Measurements from ENCODE around the gene PDE2A. TPM values are rescaled to one million over a fixed set of nuclear protein-coding genes. Genes with fewer than 3 reads are reported as not detected.
A peak's percentile ranks its signal among the peaks of the same experiment; 100 is the strongest.

Gene PDE2A
- total and polyA plus RNA-seq, 5 donors = 32.1 to 43.9 (median 37.1) TPM

- Histone ChIP-seq H3K4me3 (ENCODE audit: low read length) (no peak overlapping the region), H3K27me3 (ENCODE audit: control insufficient read depth, insufficient read depth) (no peaks in the 10 kb centered on the region), H3K27ac (ENCODE audit: low read length) (peak overlapping the region; percentile 46), H3K4me1 (ENCODE audit: control insufficient read depth, insufficient read depth, low read length) (peaks cover 19% of the 10 kb centered on the region), H3K9me3 (ENCODE audit: control insufficient read depth, low read length) (no peaks in the 10 kb centered on the region)
- DNase-seq (no peak), ATAC-seq (no peak)
- 78% methylated on average over 9 of the region's 9 CpGs for WGBS
- intact Hi-C loops (cut with DNase I) = no loop called here
These were observed 40.2 kb downstream of the PDE2A start for GRCh38 chr11:72634016-72634415.

- H3K27ac ChIP-seq (ENCODE audit: low read length) = peak overlapping the region; percentile 8
- WGBS = 66% methylated on average over 4 of the region's 4 CpGs
- H3K4me1 ChIP-seq (ENCODE audit: control insufficient read depth, insufficient read depth, low read length) = peaks cover 17% of the 10 kb centered on the region
These were observed 41.2 kb downstream of the PDE2A start for GRCh38 chr11:72633068-72633467.

GRCh38 chr11:72631806-72632731, 42.2 kb downstream of the PDE2A start:
- DNase-seq (peak; percentile 64 to 87 (median 84)), ATAC-seq (peak; percentile 63 to 88)
- Histone ChIP-seq H3K27me3 (ENCODE audit: control insufficient read depth, insufficient read depth) (no peaks in the 10 kb centered on the region), H3K27ac (ENCODE audit: low read length) (peak overlapping the region; percentile 46), H3K4me1 (ENCODE audit: control insufficient read depth, insufficient read depth, low read length) (peaks cover 20% of the 10 kb centered on the region), H3K9me3 (ENCODE audit: control insufficient read depth, low read length) (no peaks in the 10 kb centered on the region), H3K4me3 (ENCODE audit: low read length) (no peak overlapping the region)
- WGBS = 58% methylated on average over 18 of the region's 18 CpGs
- intact Hi-C loops (cut with DNase I) = no loop called here

More at GRCh38 chr11:72633068-72633467, 41.2 kb downstream of the PDE2A start:
- H3K9me3 ChIP-seq (ENCODE audit: control insufficient read depth, low read length) = no peaks in the 10 kb centered on the region
- no peak overlapping the region for H3K4me3 ChIP-seq (ENCODE audit: low read length)
- intact Hi-C loops (cut with DNase I) = no loop called here
- DNase-seq (peak in 2 of 3 donors; percentile 52 to 61), ATAC-seq (peak in 1 of 2 donors; percentile 61)
- H3K27me3 ChIP-seq (ENCODE audit: control insufficient read depth, insufficient read depth) = no peaks in the 10 kb centered on the region

GRCh38 chr11:72630104-72630852, 43.9 kb downstream of the PDE2A start:
- 64% methylated on average over 16 of the region's 16 CpGs for WGBS
- DNase-seq (peak in 1 of 3 donors; percentile 21), ATAC-seq (no peak)
- Histone ChIP-seq H3K9me3 (ENCODE audit: control insufficient read depth, low read length) (no peaks in the 10 kb centered on the region), H3K4me3 (ENCODE audit: low read length) (no peak overlapping the region), H3K4me1 (ENCODE audit: control insufficient read depth, insufficient read depth, low read length) (peaks cover 35% of the 10 kb centered on the region), H3K27me3 (ENCODE audit: control insufficient read depth, insufficient read depth) (no peaks in the 10 kb centered on the region), H3K27ac (ENCODE audit: low read length) (peak overlapping the region; percentile 19)
- intact Hi-C loops (cut with DNase I) = no loop called here

GRCh38 chr11:72629266-72629665, 45.0 kb downstream of the PDE2A start:
- 69% methylated on average over 5 of the region's 5 CpGs for WGBS
- Histone ChIP-seq H3K4me1 (ENCODE audit: control insufficient read depth, insufficient read depth, low read length) (peaks cover 38% of the 10 kb centered on the region), H3K27ac (ENCODE audit: low read length) (peak overlapping the region; percentile 35), H3K4me3 (ENCODE audit: low read length) (no peak overlapping the region), H3K9me3 (ENCODE audit: control insufficient read depth, low read length) (no peaks in the 10 kb centered on the region), H3K27me3 (ENCODE audit: control insufficient read depth, insufficient read depth) (no peaks in the 10 kb centered on the region)
- ATAC-seq = no peak
- intact Hi-C loops (cut with DNase I) = no loop called here
- peak; percentile 59 to 84 (median 84) for DNase-seq

- DNase-seq (peak in 2 of 3 donors; percentile 64 to 70), ATAC-seq (no peak)
- intact Hi-C loops (cut with DNase I) = no loop called here
- H3K4me3 ChIP-seq (ENCODE audit: low read length) = no peak overlapping the region
- WGBS = 80% methylated on average over 7 of the region's 7 CpGs
- no peaks in the 10 kb centered on the region for H3K27me3 ChIP-seq (ENCODE audit: control insufficient read depth, insufficient read depth)
- H3K9me3 ChIP-seq (ENCODE audit: control insufficient read depth, low read length) = no peaks in the 10 kb centered on the region
- H3K27ac ChIP-seq (ENCODE audit: low read length) = peak overlapping the region; percentile 80
- peaks cover 34% of the 10 kb centered on the region for H3K4me1 ChIP-seq (ENCODE audit: control insufficient read depth, insufficient read depth, low read length)
These were observed 46.5 kb downstream of the PDE2A start for GRCh38 chr11:72627594-72628281.

GRCh38 chr11:72626414-72626936, 47.7 kb downstream of the PDE2A start:
- intact Hi-C loops (cut with DNase I) = no loop called here

GRCh38 chr11:72625691-72626413, 48.4 kb downstream of the PDE2A start:
- no peaks in the 10 kb centered on the region for H3K9me3 ChIP-seq (ENCODE audit: control insufficient read depth, low read length)
- ATAC-seq = peak; percentile 82 to 83
- H3K4me1 ChIP-seq (ENCODE audit: control insufficient read depth, insufficient read depth, low read length) = peaks cover 30% of the 10 kb centered on the region
- no peaks in the 10 kb centered on the region for H3K27me3 ChIP-seq (ENCODE audit: control insufficient read depth, insufficient read depth)
- peak; percentile 64 to 91 (median 89) for DNase-seq
- no peak overlapping the region for H3K4me3 ChIP-seq (ENCODE audit: low read length)
- intact Hi-C loops (cut with DNase I) = no loop called here
- peak overlapping the region; percentile 80 for H3K27ac ChIP-seq (ENCODE audit: low read length)
- 27% methylated on average over 20 of the region's 20 CpGs for WGBS

More at GRCh38 chr11:72626414-72626936, 47.7 kb downstream of the PDE2A start:
- Histone ChIP-seq H3K27me3 (ENCODE audit: control insufficient read depth, insufficient read depth) (no peaks in the 10 kb centered on the region), H3K4me1 (ENCODE audit: control insufficient read depth, insufficient read depth, low read length) (peaks cover 30% of the 10 kb centered on the region), H3K27ac (ENCODE audit: low read length) (peak overlapping the region; percentile 80), H3K4me3 (ENCODE audit: low read length) (no peak overlapping the region), H3K9me3 (ENCODE audit: control insufficient read depth, low read length) (no peaks in the 10 kb centered on the region)
- 50% methylated on average over 11 of the region's 11 CpGs for WGBS
- DNase-seq (peak in 2 of 3 donors; percentile 64 to 76), ATAC-seq (peak in 1 of 2 donors; percentile 9)

- Histone ChIP-seq H3K27ac (ENCODE audit: low read length) (peak overlapping the region; percentile 80), H3K27me3 (ENCODE audit: control insufficient read depth, insufficient read depth) (no peaks in the 10 kb centered on the region), H3K9me3 (ENCODE audit: control insufficient read depth, low read length) (no peaks in the 10 kb centered on the region), H3K4me1 (ENCODE audit: control insufficient read depth, insufficient read depth, low read length) (peaks cover 30% of the 10 kb centered on the region), H3K4me3 (ENCODE audit: low read length) (no peak overlapping the region)
- intact Hi-C loops (cut with DNase I) = no loop called here
- ATAC-seq = peak; percentile 47 to 81
- peak; percentile 67 to 85 (median 84) for DNase-seq
- WGBS = 52% methylated on average over 12 of the region's 12 CpGs
These were observed 49.6 kb downstream of the PDE2A start for GRCh38 chr11:72624496-72625201.
